ENCODE data around the gene CLN5. TPM values are rescaled to one million over a fixed set of nuclear protein-coding genes. Genes with fewer than 3 reads are reported as not detected.
"Not testable (repeated sequence)": the region's sequence is repeated elsewhere in the genome, so short reads cannot be mapped to it uniquely, and the experiment has no call there.

The CLN5 gene
- polyA plus RNA-seq, 1 donor from 2014 or later: 25.9 TPM

- H3K79me2 ChIP-seq (replicated peaks; ENCODE audit: insufficient read depth, low read length): no peaks in the 10 kb centered on the region
- H3K27ac ChIP-seq (ENCODE audit: low read length): no peak overlapping the region
- H4K20me1 ChIP-seq (ENCODE audit: insufficient read depth): no peaks in the 10 kb centered on the region
- H3F3A ChIP-seq (ENCODE audit: insufficient read depth, low read length, poor library complexity, severe bottlenecking): no peaks in the 10 kb centered on the region
- H3K9me2 ChIP-seq (ENCODE audit: insufficient read depth, low read length): no peaks in the 10 kb centered on the region
- no peak for TF ChIP-seq SMC3 (conservative IDR thresholded peaks at IDR 0.05; ENCODE audit: poor library complexity)
- TF ChIP-seq EP300 (conservative IDR thresholded peaks at IDR 0.05; ENCODE audit: poor library complexity, severe bottlenecking): no peak
- peaks cover 5% of the 10 kb centered on the region for H3K9me3 ChIP-seq (ENCODE audit: low read length)
- no peak overlapping the region for H3K4me2 ChIP-seq (ENCODE audit: low read length)
- no peak overlapping the region for H3K4me3 ChIP-seq (ENCODE audit: low read length)
- H3K9ac ChIP-seq (ENCODE audit: low read length): no peak overlapping the region
- no peaks in the 10 kb centered on the region for H3K27me3 ChIP-seq (ENCODE audit: insufficient read depth, low read depth, low read length)
- H3K36me3 ChIP-seq (ENCODE audit: insufficient read depth, low read length): no peaks in the 10 kb centered on the region
- H2AFZ ChIP-seq (ENCODE audit: low read depth, low read length): no peak overlapping the region
These were observed 32.9 kb upstream of the CLN5 start for GRCh38 chr13:76958841-76959432.

GRCh38 chr13:76959734-76960133 is 32.1 kb upstream of the CLN5 start:
- H3K36me3 ChIP-seq (ENCODE audit: insufficient read depth, low read length); H3K27ac ChIP-seq (ENCODE audit: low read length); H2AFZ ChIP-seq (ENCODE audit: low read depth, low read length); H3K9ac ChIP-seq (ENCODE audit: low read length); H3K27me3 ChIP-seq (ENCODE audit: insufficient read depth, low read depth, low read length); H4K20me1 ChIP-seq (ENCODE audit: insufficient read depth); H3K79me2 ChIP-seq (replicated peaks; ENCODE audit: insufficient read depth, low read length); H3K9me2 ChIP-seq (ENCODE audit: insufficient read depth, low read length); H3K4me2 ChIP-seq (ENCODE audit: low read length); H3F3A ChIP-seq (ENCODE audit: insufficient read depth, low read length, poor library complexity, severe bottlenecking); H3K4me3 ChIP-seq (ENCODE audit: low read length); H3K9me3 ChIP-seq (ENCODE audit: low read length): not testable (repeated sequence)

GRCh38 chr13:76965759-76966421 is 26.0 kb upstream of the CLN5 start:
- Histone ChIP-seq H3K4me2 (ENCODE audit: low read length) (no peak overlapping the region), H3K9me2 (ENCODE audit: insufficient read depth, low read length) (no peaks in the 10 kb centered on the region), H3F3A (ENCODE audit: insufficient read depth, low read length, poor library complexity, severe bottlenecking) (no peaks in the 10 kb centered on the region), H3K27ac (ENCODE audit: low read length) (no peak overlapping the region), H3K9ac (ENCODE audit: low read length) (no peak overlapping the region), H3K27me3 (ENCODE audit: insufficient read depth, low read depth, low read length) (no peaks in the 10 kb centered on the region), H2AFZ (ENCODE audit: low read depth, low read length) (no peak overlapping the region), H3K79me2 (replicated peaks; ENCODE audit: insufficient read depth, low read length) (no peaks in the 10 kb centered on the region), H3K36me3 (ENCODE audit: insufficient read depth, low read length) (no peaks in the 10 kb centered on the region), H3K9me3 (ENCODE audit: low read length) (no peaks in the 10 kb centered on the region), H4K20me1 (ENCODE audit: insufficient read depth) (no peaks in the 10 kb centered on the region), H3K4me3 (ENCODE audit: low read length) (no peak overlapping the region)
- TF ChIP-seq RAD21 (conservative IDR thresholded peaks at IDR 0.05) (no peak), SMC3 (conservative IDR thresholded peaks at IDR 0.05; ENCODE audit: poor library complexity) (no peak), TAF1 (IDR thresholded peaks at IDR 0.05; ENCODE audit: low read depth) (no peak), EZH2 (IDR thresholded peaks at IDR 0.05; ENCODE audit: borderline replicate concordance, insufficient read depth, low read length, poor library complexity, severe bottlenecking) (no peak), POLR2AphosphoS5 (IDR thresholded peaks at IDR 0.05) (no peak)

- Histone ChIP-seq H3K79me2 (replicated peaks; ENCODE audit: insufficient read depth, low read length) (no peaks in the 10 kb centered on the region), H3K36me3 (ENCODE audit: insufficient read depth, low read length) (no peaks in the 10 kb centered on the region), H3K9me2 (ENCODE audit: insufficient read depth, low read length) (no peaks in the 10 kb centered on the region), H2AFZ (ENCODE audit: low read depth, low read length) (no peak overlapping the region), H3F3A (ENCODE audit: insufficient read depth, low read length, poor library complexity, severe bottlenecking) (no peaks in the 10 kb centered on the region), H3K4me2 (ENCODE audit: low read length) (no peak overlapping the region), H3K27me3 (ENCODE audit: insufficient read depth, low read depth, low read length) (no peaks in the 10 kb centered on the region), H3K9ac (ENCODE audit: low read length) (no peak overlapping the region), H3K4me3 (ENCODE audit: low read length) (no peak overlapping the region), H4K20me1 (ENCODE audit: insufficient read depth) (no peaks in the 10 kb centered on the region), H3K27ac (ENCODE audit: low read length) (no peak overlapping the region), H3K9me3 (ENCODE audit: low read length) (no peaks in the 10 kb centered on the region)
- no peak for TF ChIP-seq EP300 (conservative IDR thresholded peaks at IDR 0.05; ENCODE audit: poor library complexity, severe bottlenecking)
- TF ChIP-seq SMC3 (conservative IDR thresholded peaks at IDR 0.05; ENCODE audit: poor library complexity): no peak
- TF ChIP-seq EZH2 (IDR thresholded peaks at IDR 0.05; ENCODE audit: borderline replicate concordance, insufficient read depth, low read length, poor library complexity, severe bottlenecking): no peak
- no peak for TF ChIP-seq TAF1 (IDR thresholded peaks at IDR 0.05; ENCODE audit: low read depth)
- no peak for TF ChIP-seq RAD21 (conservative IDR thresholded peaks at IDR 0.05)
- TF ChIP-seq MXI1 (conservative IDR thresholded peaks at IDR 0.05; ENCODE audit: poor library complexity, severe bottlenecking): no peak
- TF ChIP-seq CTCF (IDR thresholded peaks at IDR 0.05; ENCODE audit: poor library complexity, severe bottlenecking): no peak
- TF ChIP-seq POLR2AphosphoS5 (IDR thresholded peaks at IDR 0.05): no peak
- no peak for TF ChIP-seq REST (IDR thresholded peaks at IDR 0.05; ENCODE audit: borderline replicate concordance)
These were observed 24.9 kb upstream of the CLN5 start for GRCh38 chr13:76967031-76967430.
